B cell (primary cell): ENCODE measurements around the gene ASNS. TPM values are rescaled to one million over a fixed set of nuclear protein-coding genes. Genes with fewer than 3 reads are reported as not detected.
"Not testable (repeated sequence)": the region's sequence is repeated elsewhere in the genome, so short reads cannot be mapped to it uniquely, and the experiment has no call there.

Experiments used
- ATAC-seq: fragments of 200-7000 bp; cut with Tn5 transposase; one replicate; pipeline ENCODE4 v1.10.0; 2021; ENCODE audit warnings: low read depth, mild to moderate bottlenecking, moderate number of reproducible peaks, moderate library complexity
- CTCF ChIA-PET: fragments of 350-600 bp; sonication (Branson Sonifier 250); formaldehyde crosslinking; loops from one replicate; lab custom pipeline; 2021; ENCODE audit warnings: antibody characterized with exemption, inconsistent platforms; lab: Charles Lee
- POLR2A ChIA-PET: fragments of 350-600 bp; sonication (Branson Sonifier 250); formaldehyde crosslinking; loops from one replicate; lab custom pipeline; 2021; ENCODE audit warnings: antibody characterized with exemption; lab: Charles Lee
- DNase-seq: peaks from one replicate; pipeline ENCODE4 v3.0.0; 2013
- H2AFZ ChIP-seq: 2 replicates; pipeline ENCODE4 v1.6.1; 2012; ENCODE audit warnings: mild to moderate bottlenecking, low read depth, low read length; ENCODE audit not compliant: insufficient read depth, poor library complexity, severe bottlenecking
- H3K27ac ChIP-seq, 2 donors: 1 replicate in 1 of 2; 2 replicates in 1 of 2; pipeline ENCODE4 v1.5.1; 2012 to 2013; ENCODE audit warnings: low read length in 2 of 2, mild to moderate bottlenecking in 2 of 2, moderate library complexity in 1 of 2
- H3K27me3 ChIP-seq, 4 experiments: fragments of 200-600 bp in 1 of 4; sonication (generic) in 1 of 4; replicated peaks in 1 of 4; 1 replicate in 2 of 4; 2 replicates in 2 of 4; pipeline versions ENCODE4 v1.6.1 to v1.7.0; 2013 to 2016; ENCODE audit warnings: low read length in 3 of 4, mild to moderate bottlenecking in 2 of 4, mixed read lengths in 1 of 4, moderate library complexity in 1 of 4; ENCODE audit not compliant: insufficient read depth in 4 of 4, control insufficient read depth in 3 of 4; ENCODE audit errors: control extremely low read depth in 1 of 4
- H3K36me3 ChIP-seq, 2 experiments: replicated peaks in 1 of 2; 1 replicate in 1 of 2; 2 replicates in 1 of 2; pipeline versions ENCODE4 v1.6.1 to v1.7.1; 2013; ENCODE audit warnings: low read length in 1 of 2; ENCODE audit not compliant: insufficient read depth in 2 of 2, control insufficient read depth in 1 of 2; ENCODE audit errors: control extremely low read depth in 1 of 2, extremely low read depth in 1 of 2
- H3K4me1 ChIP-seq, 2 donors: fragments of 200-600 bp in 1 of 2; sonication (generic) in 1 of 2; 1 replicate in 1 of 2; 2 replicates in 1 of 2; pipeline versions ENCODE4 v1.5.1 to v1.6.1; 2013 to 2017; ENCODE audit warnings: low read length in 2 of 2; ENCODE audit not compliant: control insufficient read depth in 2 of 2, insufficient read depth in 2 of 2
- H3K4me2 ChIP-seq: replicated peaks from 2 replicates; pipeline ENCODE3; 2012; ENCODE audit warnings: mild to moderate bottlenecking, low read depth, low read length; ENCODE audit not compliant: poor library complexity, severe bottlenecking
- H3K4me3 ChIP-seq, 5 experiments: fragments of 200-600 bp in 1 of 5; sonication (generic) in 1 of 5; 1 replicate in 3 of 5; 2 replicates in 2 of 5; pipeline versions ENCODE4 v1.5.1 to v1.7.0; 2011 to 2016; ENCODE audit warnings: low read length in 4 of 5, mild to moderate bottlenecking in 4 of 5, low read depth in 2 of 5, control low read depth in 1 of 5, moderate library complexity in 1 of 5; ENCODE audit not compliant: insufficient read depth in 1 of 5; ENCODE audit errors: control extremely low read depth in 1 of 5, extremely low read depth in 1 of 5
- H3K79me2 ChIP-seq: fragments of 200-600 bp; sonication (generic); one replicate; pipeline ENCODE4 v1.6.0; 2016; ENCODE audit warnings: low read length; ENCODE audit not compliant: control insufficient read depth, insufficient read depth
- H3K9ac ChIP-seq: fragments of 200-600 bp; sonication (generic); 2 replicates; pipeline ENCODE4 v1.6.1; 2017; ENCODE audit warnings: mild to moderate bottlenecking, low read length, moderate library complexity
- H3K9me3 ChIP-seq, 3 donors: one replicate each; pipeline versions ENCODE4 v1.6.1 to v1.7.1; 2013; ENCODE audit warnings: low read length in 2 of 3; ENCODE audit not compliant: control insufficient read depth in 2 of 3, insufficient read depth in 1 of 3; ENCODE audit errors: control extremely low read depth in 1 of 3
- H4K20me1 ChIP-seq: 2 replicates; pipeline ENCODE4 v1.6.0; 2012; ENCODE audit warnings: mild to moderate bottlenecking, low read length; ENCODE audit not compliant: insufficient read depth, control insufficient read depth, poor library complexity, severe bottlenecking
- H3K27ac Mint-ChIP-seq: one replicate; pipeline ENCODE4 v1.8.0; 2021; ENCODE audit warnings: mixed read lengths
- H3K27me3 Mint-ChIP-seq: one replicate; pipeline ENCODE4 v1.8.0; 2021; ENCODE audit warnings: mixed read lengths
- H3K4me1 Mint-ChIP-seq: one replicate; pipeline ENCODE4 v1.8.0; 2021; ENCODE audit warnings: mixed read lengths
- H3K4me3 Mint-ChIP-seq: one replicate; pipeline ENCODE4 v1.8.0; 2021; ENCODE audit warnings: mixed read lengths
- H3K9me3 Mint-ChIP-seq: one replicate; pipeline ENCODE4 v1.8.0; 2022; ENCODE audit warnings: mixed read lengths; ENCODE audit not compliant: insufficient read depth
- CTCF ChIP-seq: fragments of 200-600 bp; IDR thresholded peaks from one replicate; pipeline ENCODE4 v1.8.0; 2022; ENCODE audit warnings: antibody characterized with exemption, mild to moderate bottlenecking
- EZH2 ChIP-seq: IDR thresholded peaks from 2 replicates; pipeline ENCODE4 v1.6.1; 2012; ENCODE audit warnings: borderline replicate concordance, low read depth, mild to moderate bottlenecking, moderate library complexity, low read length; ENCODE audit not compliant: insufficient read depth, poor library complexity, severe bottlenecking
- WGBS: methylation state at CpG from one replicate; pipeline ENCODE4 v1.1.5; 2013; ENCODE audit warnings: missing lambda C conversion rate; ENCODE audit not compliant: insufficient coverage; 5-methylcytosine and 5-hydroxymethylcytosine counted together
- intact Hi-C: fragments of 100-400 bp; cut with micrococcal nuclease; formaldehyde crosslinking; loops from one replicate; pipeline ENCODE4 v1.10.0; 2022
- polyA plus RNA-seq: library from polyadenylated mRNA; depleted of rRNA; stranded (reverse); fragments of >200 nt; gene quantifications from 2 replicates; pipeline ENCODE4 v1.2.3, GENCODE V29; 2012
- total RNA-seq, 2 donors: library from RNA; stranded (reverse); fragments of 120-200 nt in 1 of 2; gene quantifications; 1 replicate in 1 of 2; 2 replicates in 1 of 2; pipeline versions ENCODE4 v1.2.3 to v1.2.4, GENCODE V29; 2013 to 2022

ASNS gene
- total and polyA plus RNA-seq, 2 donors (not counting 1 experiment from before 2014, with no cell fraction given): 24.2 TPM

DNA sequence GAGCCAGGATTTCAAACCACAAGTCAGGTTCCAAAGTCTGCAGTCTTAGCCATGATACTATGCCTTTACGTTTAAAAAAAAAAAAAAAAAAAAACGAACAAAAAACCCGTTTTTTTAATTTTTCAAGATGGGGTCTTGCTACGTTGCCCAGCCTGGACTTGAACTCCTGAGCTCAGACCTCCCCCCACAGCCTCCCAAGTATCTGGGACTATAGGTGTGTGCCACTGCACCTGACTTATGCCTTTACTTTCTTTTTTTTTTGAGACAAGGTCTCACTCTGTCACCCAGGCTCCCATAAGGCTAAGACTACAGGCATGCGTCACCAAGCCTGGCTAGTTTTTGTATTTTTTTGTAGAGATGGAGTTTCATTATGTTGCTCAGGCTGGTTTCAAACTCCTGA is 14.7 kb downstream of the ASNS start:
- Mint-ChIP-seq H3K27ac (no peak overlapping the region), H3K9me3 (no peaks in the 10 kb centered on the region), H3K4me1 (no peaks in the 10 kb centered on the region), H3K4me3 (no peak overlapping the region), H3K27me3 (no peaks in the 10 kb centered on the region)
- Histone ChIP-seq H4K20me1 (no peaks in the 10 kb centered on the region), H3K9me3 (no peaks in the 10 kb centered on the region), H3K4me3 (no peak overlapping the region), H3K27ac (no peak overlapping the region), H3K4me1 (no peaks in the 10 kb centered on the region), H3K4me2 (no peak overlapping the region), H2AFZ (no peak overlapping the region), H3K9ac (no peak overlapping the region), H3K27me3 (no peaks in the 10 kb centered on the region), H3K79me2 (no peaks in the 10 kb centered on the region), H3K36me3 (peaks cover 10 to 35% of the 10 kb centered on the region in 2 experiments)
- no peak for DNase-seq
- TF ChIP-seq EZH2: no peak
- no peak for TF ChIP-seq CTCF
- intact Hi-C loops: no loop called here
- CTCF ChIA-PET: interaction anchor here (2.4 kb wide), 1 partner anchor 22 kb away, joined by 9 read pairs; no protein-coding TSS in a partner anchor
- POLR2A ChIA-PET: no interaction called here
- ATAC-seq: no peak
- 100% methylated on average over 1 of the region's 5 CpGs for WGBS

DNA sequence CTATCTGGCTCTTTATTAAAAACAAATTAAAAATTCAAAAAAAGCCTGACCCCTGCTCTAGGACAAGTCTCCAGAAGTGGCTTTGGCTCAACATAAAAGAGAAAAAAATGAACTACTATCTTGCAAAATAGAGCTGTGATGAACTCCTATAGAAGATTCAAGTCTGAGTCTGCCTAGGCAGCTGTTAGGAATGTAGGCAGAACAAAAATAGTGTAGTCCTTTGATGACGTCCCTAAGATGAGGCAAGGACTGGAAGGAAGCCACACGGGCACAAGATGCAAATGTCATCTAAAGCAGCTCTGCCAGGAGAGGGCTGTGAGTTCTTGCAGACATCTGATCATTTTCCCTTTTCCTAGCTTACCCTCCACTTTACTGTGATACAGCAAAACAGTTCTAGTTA is 20.5 kb downstream of the ASNS start:
- DNase-seq (no peak), ATAC-seq (no peak)
- H3K9ac ChIP-seq: no peak overlapping the region
- H2AFZ ChIP-seq: no peak overlapping the region
- intact Hi-C loops: no loop called here
- no peaks in the 10 kb centered on the region for H3K9me3 ChIP-seq
- H3K4me2 ChIP-seq: no peak overlapping the region
- no peaks in the 10 kb centered on the region for H3K9me3 Mint-ChIP-seq
- no peaks in the 10 kb centered on the region for H3K79me2 ChIP-seq
- H3K27me3 Mint-ChIP-seq: no peaks in the 10 kb centered on the region
- ChIA-PET CTCF (interaction anchor here (0.6 to 1.3 kb wide), 3 partner anchors 15 to 759 kb away, joined by 3 read pairs; no protein-coding TSS in a partner anchor), POLR2A (no interaction called here)
- H3K4me1 ChIP-seq: no peaks in the 10 kb centered on the region
- no peaks in the 10 kb centered on the region for H4K20me1 ChIP-seq
- no peak overlapping the region for H3K4me3 Mint-ChIP-seq
- no peak overlapping the region for H3K4me3 ChIP-seq
- H3K27ac ChIP-seq: no peak overlapping the region
- no peaks in the 10 kb centered on the region for H3K27me3 ChIP-seq
- H3K4me1 Mint-ChIP-seq: no peaks in the 10 kb centered on the region
- H3K27ac Mint-ChIP-seq: no peak overlapping the region
- TF ChIP-seq EZH2 (no peak), CTCF (no peak)
- 91% methylated on average over 2 of the region's 2 CpGs for WGBS
- peaks cover 12 to 43% of the 10 kb centered on the region in 2 experiments for H3K36me3 ChIP-seq

- H3K4me2 ChIP-seq, intact Hi-C loops, ATAC-seq, H3K27me3 ChIP-seq, H2AFZ ChIP-seq, DNase-seq, H3K4me1 ChIP-seq, POLR2A ChIA-PET, H3K4me3 Mint-ChIP-seq, H3K9me3 Mint-ChIP-seq, H3K27me3 Mint-ChIP-seq, H3K27ac Mint-ChIP-seq, H3K27ac ChIP-seq, H3K4me1 Mint-ChIP-seq, H3K79me2 ChIP-seq, H3K4me3 ChIP-seq, H3K9ac ChIP-seq, H4K20me1 ChIP-seq, H3K9me3 ChIP-seq: not testable (repeated sequence)
- no CpG with 5 or more reads among the region's 4 CpGs for WGBS
- CTCF ChIA-PET: interaction anchor here (1.3 kb wide), 1 partner anchor 13 kb away, joined by 3 read pairs; no protein-coding TSS in a partner anchor
- H3K36me3 ChIP-seq: peaks cover 8 to 34% of the 10 kb centered on the region in 2 experiments
These were observed 21.8 kb downstream of the ASNS start for GRCh38 chr7:97850262-97851031.
